SJSA1 (cell line): Measurements from ENCODE around the gene FGD6. TPM values are rescaled to one million over a fixed set of nuclear protein-coding genes. Genes with fewer than 3 reads are reported as not detected.

Source experiments
- DNase-seq, 2 experiments: peaks; one replicate each; pipeline ENCODE4 v3.0.0-alpha.2; 2015 to 2020; ENCODE audit warnings: low spot score in 2 of 2, low read depth in 1 of 2
- H3K27ac ChIP-seq: fragments of 250-450 bp; sonication (Bioruptor Pico); 2 replicates; pipeline ENCODE4 v1.5.1; 2020; ENCODE audit warnings: mild to moderate bottlenecking, moderate library complexity
- H3K27me3 ChIP-seq: fragments of 250-450 bp; sonication (Bioruptor Pico); replicated peaks from 2 replicates; pipeline ENCODE4 v1.5.1; 2020; ENCODE audit warnings: mild to moderate bottlenecking, moderate library complexity
- H3K36me3 ChIP-seq: fragments of 250-450 bp; sonication (Bioruptor Pico); 2 replicates; pipeline ENCODE4 v1.5.1; 2020; ENCODE audit warnings: mild to moderate bottlenecking
- H3K4me1 ChIP-seq: fragments of 250-450 bp; sonication (Bioruptor Pico); replicated peaks from 2 replicates; pipeline ENCODE4 v1.6.1; 2021; ENCODE audit warnings: mild to moderate bottlenecking
- H3K4me3 ChIP-seq: fragments of 250-450 bp; sonication (Bioruptor Pico); 2 replicates; pipeline ENCODE4 v1.5.1; 2020; ENCODE audit warnings: mild to moderate bottlenecking
- H3K9me3 ChIP-seq: fragments of 250-450 bp; sonication (Bioruptor Pico); replicated peaks from 2 replicates; pipeline ENCODE4 v1.5.1; 2020; ENCODE audit warnings: mild to moderate bottlenecking
- total RNA-seq: library from RNA; depleted of rRNA; stranded (reverse); fragments of >200 nt; shearing (Covaris generic); gene quantifications from 2 replicates; pipeline ENCODE4 v1.2.3, GENCODE V29; 2014

FGD6 gene
- total RNA-seq, 1 experiment from 2014 or later = 8.2 TPM

DNA sequence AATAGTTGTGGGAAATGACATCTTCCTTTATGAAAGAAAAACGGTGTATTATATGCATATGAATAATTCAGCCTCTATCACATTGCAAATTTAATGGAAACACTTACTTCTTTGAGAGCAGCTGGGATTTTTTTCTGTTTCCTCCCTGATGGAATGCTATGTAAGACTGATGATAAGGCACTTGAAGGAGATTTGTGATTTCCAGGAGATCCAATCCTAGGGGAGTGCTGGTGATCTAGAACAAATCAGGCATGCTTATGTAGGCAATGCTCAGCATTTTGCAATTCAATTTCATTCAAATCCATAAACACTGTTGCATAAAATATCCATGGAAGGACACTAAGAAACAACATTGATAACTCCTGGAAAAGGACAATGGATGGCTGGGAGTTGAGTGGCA is 127.8 kb downstream of the FGD6 start:
- Histone ChIP-seq H3K27me3 (no peaks in the 10 kb centered on the region), H3K4me1 (no peaks in the 10 kb centered on the region), H3K27ac (no peak overlapping the region), H3K36me3 (peaks cover 32% of the 10 kb centered on the region), H3K4me3 (no peak overlapping the region), H3K9me3 (no peaks in the 10 kb centered on the region)
- DNase-seq = no peak

DNA sequence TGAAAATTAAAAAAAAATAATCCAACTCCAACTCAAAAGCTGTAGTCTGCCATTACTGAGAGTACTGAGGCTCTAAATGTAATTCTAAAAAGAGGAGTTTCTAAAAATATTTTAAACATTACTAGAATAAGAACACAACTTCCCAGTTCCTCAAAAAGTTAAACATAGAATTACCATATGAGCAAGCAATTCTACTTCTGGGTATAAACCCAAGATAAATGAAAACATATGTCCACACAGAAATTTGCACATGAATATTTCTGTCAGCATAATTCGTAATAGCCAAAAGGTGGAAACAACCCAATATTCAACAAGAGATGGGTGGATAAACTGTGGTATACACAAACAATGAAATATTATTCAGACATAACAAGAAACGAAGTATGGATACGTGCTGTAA is 128.9 kb downstream of the FGD6 start:
- H3K36me3 ChIP-seq = peaks cover 34% of the 10 kb centered on the region
- H3K27ac ChIP-seq = no peak overlapping the region
- H3K27me3 ChIP-seq = no peaks in the 10 kb centered on the region
- DNase-seq = no peak
- no peak overlapping the region for H3K4me3 ChIP-seq
- H3K4me1 ChIP-seq = no peaks in the 10 kb centered on the region
- no peaks in the 10 kb centered on the region for H3K9me3 ChIP-seq

DNA sequence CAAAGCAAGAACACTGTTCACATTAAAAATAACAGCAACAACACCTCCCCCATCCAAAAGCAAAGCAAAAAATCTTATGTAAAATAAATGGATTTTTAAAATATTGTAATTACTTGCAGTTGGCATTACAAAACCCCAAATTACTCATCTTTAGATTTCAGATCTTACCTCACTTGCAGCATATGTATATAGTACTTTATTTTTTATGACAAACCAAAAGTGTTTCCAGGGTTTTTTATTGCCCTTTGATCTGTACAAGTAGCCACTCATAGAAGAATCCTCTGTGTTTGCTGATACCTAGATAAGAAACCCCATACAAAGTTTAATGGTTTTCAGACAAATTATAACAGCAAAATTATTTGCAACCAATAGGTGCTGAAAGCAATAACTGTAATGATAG is 131.7 kb downstream of the FGD6 start:
- H3K4me1 ChIP-seq = no peaks in the 10 kb centered on the region
- no peak overlapping the region for H3K27ac ChIP-seq
- no peaks in the 10 kb centered on the region for H3K9me3 ChIP-seq
- no peak overlapping the region for H3K4me3 ChIP-seq
- DNase-seq = no peak
- peaks cover 26% of the 10 kb centered on the region for H3K36me3 ChIP-seq
- H3K27me3 ChIP-seq = no peaks in the 10 kb centered on the region

DNA sequence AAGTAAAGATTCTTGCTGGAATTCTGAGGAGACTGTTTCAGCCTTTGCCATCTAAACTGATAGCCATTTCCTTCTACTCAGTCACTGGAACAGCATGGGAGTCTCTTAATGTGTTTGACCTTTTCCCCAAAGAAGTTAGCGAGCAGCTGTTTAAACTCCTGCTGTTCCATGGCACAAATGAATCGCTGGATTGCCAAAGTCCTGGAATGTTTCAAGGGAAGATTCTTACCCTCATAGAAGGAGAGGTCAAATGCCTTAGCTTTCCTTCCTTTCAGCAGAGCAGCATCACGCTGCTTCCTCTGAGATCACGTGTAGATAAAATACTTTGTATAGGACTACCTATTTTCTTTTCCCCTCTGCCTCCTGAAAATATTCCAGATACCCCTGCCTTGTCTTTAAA is 133.3 kb downstream of the FGD6 start:
- DNase-seq = no peak
- no peaks in the 10 kb centered on the region for H3K27me3 ChIP-seq
- H3K36me3 ChIP-seq = peaks cover 12% of the 10 kb centered on the region
- no peaks in the 10 kb centered on the region for H3K9me3 ChIP-seq
- no peak overlapping the region for H3K27ac ChIP-seq
- no peaks in the 10 kb centered on the region for H3K4me1 ChIP-seq
- no peak overlapping the region for H3K4me3 ChIP-seq

DNA sequence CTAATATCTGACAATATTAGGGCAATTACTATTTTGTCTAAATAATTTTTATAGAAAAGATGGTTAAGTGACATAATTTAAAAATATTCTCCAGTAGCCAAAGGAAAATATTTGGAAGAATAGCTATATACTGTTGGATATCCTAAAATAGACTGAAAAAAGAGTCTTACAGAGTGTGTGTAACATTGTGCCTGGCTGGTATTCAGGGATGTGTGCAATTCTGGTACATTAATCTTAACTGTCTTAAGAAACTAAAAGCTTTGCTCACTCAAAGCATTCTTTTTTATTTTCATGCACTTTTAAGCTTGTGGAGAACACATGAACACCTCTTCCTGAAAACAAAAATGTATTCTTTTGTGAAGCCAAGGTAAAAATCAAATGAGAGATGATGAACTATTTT is 133.8 kb downstream of the FGD6 start:
- H3K27me3 ChIP-seq = no peaks in the 10 kb centered on the region
- DNase-seq = no peak
- H3K27ac ChIP-seq = no peak overlapping the region
- H3K36me3 ChIP-seq = peaks cover 8% of the 10 kb centered on the region
- no peak overlapping the region for H3K4me3 ChIP-seq
- H3K9me3 ChIP-seq = no peaks in the 10 kb centered on the region
- no peaks in the 10 kb centered on the region for H3K4me1 ChIP-seq

DNA sequence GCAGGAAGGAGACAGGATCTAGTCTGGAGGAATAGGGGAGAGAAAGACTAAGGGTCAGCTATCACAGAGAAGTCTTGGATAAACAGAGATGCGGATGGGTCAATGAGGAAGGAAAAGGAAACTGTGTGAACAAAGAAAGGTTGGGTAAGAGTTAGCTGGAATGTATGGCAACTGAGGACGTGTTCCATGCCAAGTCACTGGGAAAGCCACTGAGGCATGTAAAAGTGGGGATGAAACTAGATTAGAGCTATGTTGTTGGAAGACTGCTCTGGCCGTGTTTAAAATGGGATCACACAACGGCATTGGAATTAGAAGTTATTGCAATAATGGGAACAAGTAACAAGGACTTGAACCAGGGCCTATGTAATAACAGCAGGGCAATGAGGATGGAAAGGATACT is 139.9 kb downstream of the FGD6 start:
- DNase-seq = no peak
- Histone ChIP-seq H3K27me3 (no peaks in the 10 kb centered on the region), H3K4me1 (no peaks in the 10 kb centered on the region), H3K4me3 (no peak overlapping the region), H3K36me3 (peaks cover 11% of the 10 kb centered on the region), H3K9me3 (no peaks in the 10 kb centered on the region), H3K27ac (no peak overlapping the region)

DNA sequence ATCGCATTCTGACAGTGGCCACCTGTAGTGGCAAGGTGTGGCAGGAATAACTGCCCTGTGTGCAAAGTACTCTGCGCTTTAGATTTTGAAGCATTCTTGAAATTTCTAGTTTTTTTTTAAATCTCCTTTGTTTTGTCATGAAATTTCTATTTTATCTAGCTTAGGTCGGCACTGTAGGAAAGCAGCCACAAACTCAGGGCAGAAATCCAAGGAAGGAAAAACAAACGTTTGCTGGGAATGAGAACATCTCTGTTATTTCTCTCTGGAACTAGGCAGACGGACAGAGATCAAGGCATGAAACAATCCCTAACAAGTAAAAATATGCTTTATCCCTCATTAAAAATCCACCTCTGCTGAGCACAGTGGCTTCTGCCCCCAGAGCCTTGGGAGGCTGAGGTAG is 142.5 kb downstream of the FGD6 start:
- no peaks in the 10 kb centered on the region for H3K27me3 ChIP-seq
- DNase-seq = no peak
- H3K9me3 ChIP-seq = no peaks in the 10 kb centered on the region
- peaks cover 5% of the 10 kb centered on the region; the same call in 1 of the 2 replicates for H3K36me3 ChIP-seq
- no peak overlapping the region for H3K4me3 ChIP-seq
- no peaks in the 10 kb centered on the region for H3K4me1 ChIP-seq
- no peak overlapping the region for H3K27ac ChIP-seq

DNA sequence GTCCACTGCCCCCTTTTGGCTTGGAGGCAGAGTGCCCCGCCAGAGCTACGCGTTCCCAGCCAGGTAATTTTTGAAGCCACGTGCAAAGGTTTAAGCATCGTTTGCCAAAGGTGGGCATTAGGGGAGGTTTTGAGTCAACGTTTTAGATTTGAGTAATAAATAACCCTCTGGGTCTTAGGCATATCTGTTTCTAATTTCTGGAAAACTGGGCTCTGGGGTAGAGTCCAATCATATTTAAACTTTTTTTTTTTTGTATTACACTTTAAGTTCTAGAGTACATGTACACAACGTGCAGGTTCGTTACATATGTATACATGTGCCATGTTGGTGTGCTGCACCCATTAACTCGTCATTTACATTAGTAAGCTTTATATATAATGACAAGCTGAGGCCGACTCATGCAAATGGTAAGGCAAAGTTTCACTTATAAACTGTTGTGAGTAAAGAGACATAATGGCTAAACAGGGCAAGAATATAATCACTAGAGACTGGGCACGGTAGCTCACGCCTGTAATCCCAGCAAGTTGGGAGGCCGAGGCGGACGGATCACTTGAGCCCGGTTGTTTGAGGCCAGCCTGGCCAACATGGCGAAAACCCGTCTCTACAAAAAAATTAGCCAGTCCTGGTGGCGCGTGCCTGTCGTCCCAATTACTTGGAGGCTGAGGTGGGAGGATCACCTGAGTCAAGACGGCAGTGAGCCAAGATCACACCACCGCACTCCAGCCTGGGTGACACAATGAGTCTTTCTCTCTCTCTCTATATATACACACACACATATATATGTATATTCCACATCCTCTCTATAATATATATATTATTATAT is 143.4 kb downstream of the FGD6 start:
- H3K4me3 ChIP-seq = peak overlapping the region; percentile 82
- H3K27me3 ChIP-seq = no peaks in the 10 kb centered on the region
- peaks cover 5% of the 10 kb centered on the region; the same call in 1 of the 2 replicates for H3K36me3 ChIP-seq
- no peaks in the 10 kb centered on the region for H3K4me1 ChIP-seq
- H3K27ac ChIP-seq = no peak overlapping the region; the same call in 1 of the 2 replicates
- no peaks in the 10 kb centered on the region for H3K9me3 ChIP-seq
- DNase-seq = no peak

DNA sequence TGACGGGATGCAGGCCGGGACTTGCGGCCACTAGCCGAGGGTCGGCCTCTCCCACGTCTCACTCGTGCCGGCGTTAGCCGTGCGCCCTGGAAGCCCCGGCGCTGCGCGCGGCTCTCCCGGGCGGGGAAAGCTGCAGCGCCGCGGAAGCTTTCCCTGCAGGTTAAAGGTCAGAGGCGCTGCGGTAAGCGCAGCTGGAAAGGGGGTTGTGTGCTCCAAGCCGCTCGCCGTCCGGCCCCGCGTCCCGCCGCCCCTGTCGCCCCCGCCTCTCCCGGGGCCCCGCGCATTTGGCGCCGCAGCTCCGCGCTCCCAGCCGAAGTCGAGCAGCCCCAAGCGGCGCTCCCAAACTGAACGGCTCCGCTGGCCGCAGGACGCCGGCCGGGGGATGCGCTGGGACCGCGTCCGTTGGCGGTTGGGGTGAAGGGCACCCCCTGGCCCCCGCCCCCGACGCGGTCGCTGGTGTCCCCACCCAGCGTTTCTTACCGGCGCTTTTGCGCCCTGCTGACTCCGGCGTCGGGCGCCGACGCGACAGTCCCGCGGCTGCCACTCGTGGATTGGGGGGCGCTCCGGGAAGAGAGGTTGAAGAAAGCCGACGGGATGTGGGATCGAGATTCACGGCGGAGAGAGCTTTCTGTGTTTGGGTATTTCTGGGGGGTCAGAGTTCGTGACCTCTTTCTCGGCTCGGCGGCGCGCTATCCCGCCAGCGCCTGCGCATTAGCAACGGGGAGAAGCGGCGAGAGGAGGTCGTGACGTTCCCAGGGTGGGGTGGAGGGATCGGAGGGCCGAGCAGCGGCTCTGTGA is 144.2 kb downstream of the FGD6 start, which contains the start of gene NR2C1:
Gene NR2C1, minus strand, starts transcription at position 719 of the 798 bp plus-strand sequence. CDS start 6,234 bp downstream, outside the sequence.
- Histone ChIP-seq H3K4me3 (peak within 1 kb of the TSS; percentile 82), H3K36me3 (peaks cover 8% of the 10 kb centered on the region), H3K4me1 (no peaks in the 10 kb centered on the region), H3K27me3 (no peaks in the 10 kb centered on the region), H3K9me3 (no peaks in the 10 kb centered on the region), H3K27ac (peak within 1 kb of the TSS; percentile 52)
- DNase-seq = peak; percentile 86 to 94

DNA sequence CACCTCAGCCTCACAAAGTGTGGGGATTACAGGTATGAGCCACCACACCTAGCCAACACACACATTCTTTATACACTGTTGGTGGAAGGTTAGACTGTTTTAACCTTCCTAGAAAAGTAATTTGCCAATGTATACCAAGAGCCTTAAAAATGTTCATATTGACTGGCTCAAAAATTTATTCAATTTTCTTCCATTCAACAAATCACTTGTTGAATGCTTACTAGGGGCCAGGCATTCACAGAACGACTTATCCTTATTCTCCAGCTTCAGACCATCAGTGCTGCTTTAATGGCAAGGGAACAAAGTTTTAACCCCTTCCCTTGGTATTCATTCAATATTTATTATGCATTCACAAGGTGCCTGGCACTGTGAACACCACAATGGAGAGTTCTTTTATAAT is 146.9 kb downstream of the FGD6 start:
- no peak for DNase-seq
- Histone ChIP-seq H3K9me3 (no peaks in the 10 kb centered on the region), H3K36me3 (peaks cover 21% of the 10 kb centered on the region)

DNA sequence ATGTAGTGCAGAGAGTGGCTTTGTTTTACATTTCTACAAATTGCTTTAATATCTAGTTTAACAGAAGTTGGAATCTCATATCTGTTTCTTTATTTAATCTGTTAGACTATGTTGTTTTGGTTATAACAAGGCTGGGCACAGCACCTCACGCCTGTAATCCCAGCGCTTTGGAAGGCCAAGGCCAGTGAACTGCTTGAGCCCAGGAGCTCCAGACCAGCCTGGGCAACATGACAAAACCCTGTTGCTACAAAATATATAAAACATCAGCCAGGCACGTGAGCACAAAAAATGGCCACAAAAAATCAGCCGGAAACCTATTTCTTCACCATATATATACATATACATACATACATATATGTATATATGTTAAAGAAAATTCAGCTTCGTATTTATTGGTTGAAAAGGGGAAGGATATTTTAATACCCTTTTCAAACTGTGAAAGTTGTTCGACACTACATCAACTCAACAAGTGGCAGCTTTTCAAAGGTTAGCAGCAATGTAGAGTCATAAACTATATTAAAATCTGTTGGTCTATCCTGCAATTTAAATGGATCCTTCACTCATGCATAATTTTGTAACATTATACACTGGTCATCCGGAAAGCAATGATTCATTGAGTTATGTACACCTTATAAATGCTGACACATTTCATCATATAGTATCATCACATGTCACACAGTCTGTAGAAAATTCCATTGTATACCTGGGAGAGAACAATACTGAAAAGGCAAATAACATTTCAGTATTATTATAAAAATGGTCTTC is 151.0 kb downstream of the FGD6 start:
- Histone ChIP-seq H3K27me3 (no peaks in the 10 kb centered on the region), H3K27ac (no peak overlapping the region), H3K4me1 (no peaks in the 10 kb centered on the region), H3K36me3 (peaks cover 50% of the 10 kb centered on the region), H3K4me3 (no peak overlapping the region), H3K9me3 (no peaks in the 10 kb centered on the region)
- no peak for DNase-seq

More for the DNA sequence above, 146.9 kb downstream of the FGD6 start:
- no peaks in the 10 kb centered on the region for H3K27me3 ChIP-seq
- H3K4me1 ChIP-seq = no peaks in the 10 kb centered on the region
- no peak overlapping the region for H3K27ac ChIP-seq
- H3K4me3 ChIP-seq = no peak overlapping the region

DNA sequence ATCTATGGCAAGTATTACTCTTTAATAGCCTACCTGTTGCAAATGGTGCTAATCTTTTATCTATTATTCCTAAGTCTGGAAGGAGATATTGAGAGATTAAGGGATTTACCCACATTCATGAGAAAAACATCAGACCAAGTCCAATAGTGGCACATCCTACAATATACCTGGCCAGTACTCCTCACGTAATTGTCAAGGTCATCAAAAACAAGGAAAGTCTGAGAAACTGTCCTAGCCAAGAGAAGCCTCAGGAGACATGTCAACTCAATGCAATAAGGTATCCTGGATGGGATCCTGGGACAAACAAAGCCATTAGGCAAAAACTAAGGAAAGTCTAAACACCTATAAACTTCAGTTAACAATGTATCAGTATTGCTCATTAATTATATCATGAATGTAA is 156.3 kb downstream of the FGD6 start:
- Histone ChIP-seq H3K36me3 (peaks cover 70% of the 10 kb centered on the region), H3K27ac (no peak overlapping the region), H3K4me1 (no peaks in the 10 kb centered on the region), H3K9me3 (no peaks in the 10 kb centered on the region), H3K4me3 (no peak overlapping the region), H3K27me3 (no peaks in the 10 kb centered on the region)
- no peak for DNase-seq

DNA sequence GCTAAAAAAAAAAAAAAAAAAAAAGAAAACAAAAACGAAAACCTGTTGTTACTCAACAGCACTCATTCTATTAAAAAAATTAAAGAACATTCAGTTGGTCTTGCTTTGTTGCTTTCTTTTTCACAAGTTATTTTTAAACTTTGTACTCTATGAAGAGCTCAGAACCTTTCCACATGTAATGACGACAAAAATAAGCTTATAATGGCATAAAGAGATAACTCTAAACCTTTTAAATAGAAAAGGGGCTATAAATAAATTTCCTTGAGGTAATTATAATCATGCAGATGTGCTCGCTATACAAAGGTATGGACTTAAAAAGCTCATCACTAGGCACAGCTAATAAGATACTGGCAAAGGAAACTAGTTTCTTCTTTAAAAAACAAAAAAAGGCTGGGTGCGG is 157.3 kb downstream of the FGD6 start:
- DNase-seq = no peak
- Histone ChIP-seq H3K27ac (no peak overlapping the region), H3K9me3 (no peaks in the 10 kb centered on the region), H3K4me3 (no peak overlapping the region), H3K27me3 (no peaks in the 10 kb centered on the region), H3K4me1 (no peaks in the 10 kb centered on the region), H3K36me3 (peaks cover 73% of the 10 kb centered on the region)
